WI38 (cell line): ENCODE measurements around the gene IGF2BP3.

Experiments used
- H3K4me3 ChIP-seq: 2 replicates; pipeline ENCODE4 v1.5.1; 2011; ENCODE audit warnings: low read depth, mild to moderate bottlenecking, control low read depth, low read length
- TF ChIP-seq, protein P1 (sequence below): IDR thresholded peaks from 2 replicates; pipeline ENCODE4 v1.5.1; 2012; ENCODE audit warnings: low read depth, mild to moderate bottlenecking, control low read depth, low read length

Gene IGF2BP3

DNA sequence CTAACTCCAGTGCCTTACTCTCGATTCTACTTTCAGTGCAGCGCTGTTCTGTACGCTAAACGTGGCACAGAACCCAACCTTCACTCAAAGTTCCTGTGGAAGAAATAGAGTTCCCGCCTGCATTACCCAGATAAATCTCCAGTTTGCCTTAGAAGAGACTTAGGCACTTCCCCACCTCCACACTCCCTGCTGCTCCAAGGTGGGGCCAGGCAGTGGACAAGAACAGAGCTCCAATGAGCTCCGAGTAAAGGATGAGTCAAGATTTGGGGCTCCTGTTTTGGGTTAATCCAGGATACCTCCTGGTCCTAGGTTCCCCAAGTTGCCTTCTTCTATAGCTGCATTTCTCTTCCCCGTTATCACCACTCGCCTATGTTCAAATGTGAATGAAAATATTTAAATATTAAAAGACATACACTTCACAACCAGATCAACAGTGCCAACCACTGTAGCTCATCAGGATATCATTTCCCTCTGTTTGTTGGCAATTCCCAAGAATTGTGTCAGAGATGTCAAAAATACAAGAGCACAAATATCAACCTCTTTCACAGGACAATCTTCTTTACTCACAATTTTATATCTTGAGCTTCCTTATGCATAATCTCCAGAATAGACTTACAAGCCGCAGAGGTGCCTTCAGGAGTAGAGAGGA, 123.1 kb downstream of the IGF2BP3 start:
- TF ChIP-seq, protein P1, sequence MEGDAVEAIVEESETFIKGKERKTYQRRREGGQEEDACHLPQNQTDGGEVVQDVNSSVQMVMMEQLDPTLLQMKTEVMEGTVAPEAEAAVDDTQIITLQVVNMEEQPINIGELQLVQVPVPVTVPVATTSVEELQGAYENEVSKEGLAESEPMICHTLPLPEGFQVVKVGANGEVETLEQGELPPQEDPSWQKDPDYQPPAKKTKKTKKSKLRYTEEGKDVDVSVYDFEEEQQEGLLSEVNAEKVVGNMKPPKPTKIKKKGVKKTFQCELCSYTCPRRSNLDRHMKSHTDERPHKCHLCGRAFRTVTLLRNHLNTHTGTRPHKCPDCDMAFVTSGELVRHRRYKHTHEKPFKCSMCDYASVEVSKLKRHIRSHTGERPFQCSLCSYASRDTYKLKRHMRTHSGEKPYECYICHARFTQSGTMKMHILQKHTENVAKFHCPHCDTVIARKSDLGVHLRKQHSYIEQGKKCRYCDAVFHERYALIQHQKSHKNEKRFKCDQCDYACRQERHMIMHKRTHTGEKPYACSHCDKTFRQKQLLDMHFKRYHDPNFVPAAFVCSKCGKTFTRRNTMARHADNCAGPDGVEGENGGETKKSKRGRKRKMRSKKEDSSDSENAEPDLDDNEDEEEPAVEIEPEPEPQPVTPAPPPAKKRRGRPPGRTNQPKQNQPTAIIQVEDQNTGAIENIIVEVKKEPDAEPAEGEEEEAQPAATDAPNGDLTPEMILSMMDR: no peak
- peak overlapping the region; percentile 59 for H3K4me3 ChIP-seq

DNA sequence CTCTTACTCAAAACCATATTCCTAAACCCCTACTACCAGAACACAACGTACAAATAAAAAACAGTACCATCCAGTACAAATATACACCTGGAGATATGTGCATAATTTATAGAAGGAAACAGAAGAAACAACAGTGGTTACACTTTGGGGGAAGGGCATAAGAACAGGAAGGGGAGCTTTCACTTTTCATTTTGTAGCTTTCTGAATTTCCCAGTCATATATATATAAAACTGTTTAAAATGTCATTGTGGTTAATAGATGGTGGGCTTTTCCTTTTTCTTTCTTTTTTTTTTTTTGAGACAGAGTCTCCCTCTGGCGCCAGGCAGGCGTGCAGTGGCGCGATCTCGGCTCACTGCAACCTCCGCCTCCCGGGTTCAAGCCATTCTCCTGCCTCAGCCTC, 124.0 kb downstream of the IGF2BP3 start:
- H3K4me3 ChIP-seq: peak overlapping the region; percentile 59
- TF ChIP-seq, protein P1: no peak

DNA sequence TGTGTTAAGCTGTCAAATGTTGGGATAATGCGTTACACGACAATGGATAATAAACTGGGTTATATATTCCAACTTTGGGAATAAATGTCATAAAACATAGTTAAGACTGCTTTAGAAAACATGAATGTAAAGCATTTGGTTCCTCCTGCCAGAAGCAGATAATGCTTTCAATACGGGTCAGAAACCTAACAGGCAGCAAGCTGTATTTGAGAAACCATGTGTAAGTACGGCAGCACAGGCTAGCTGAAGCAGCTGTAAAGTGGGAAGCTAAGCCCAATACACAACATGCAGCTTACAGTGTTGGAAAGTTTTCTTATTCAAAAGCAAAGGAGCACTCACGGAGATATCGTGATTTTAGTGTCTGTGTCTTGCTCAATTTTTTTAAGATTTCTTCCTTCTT, 124.7 kb downstream of the IGF2BP3 start:
- TF ChIP-seq, protein P1: no peak
- no peak overlapping the region for H3K4me3 ChIP-seq

DNA sequence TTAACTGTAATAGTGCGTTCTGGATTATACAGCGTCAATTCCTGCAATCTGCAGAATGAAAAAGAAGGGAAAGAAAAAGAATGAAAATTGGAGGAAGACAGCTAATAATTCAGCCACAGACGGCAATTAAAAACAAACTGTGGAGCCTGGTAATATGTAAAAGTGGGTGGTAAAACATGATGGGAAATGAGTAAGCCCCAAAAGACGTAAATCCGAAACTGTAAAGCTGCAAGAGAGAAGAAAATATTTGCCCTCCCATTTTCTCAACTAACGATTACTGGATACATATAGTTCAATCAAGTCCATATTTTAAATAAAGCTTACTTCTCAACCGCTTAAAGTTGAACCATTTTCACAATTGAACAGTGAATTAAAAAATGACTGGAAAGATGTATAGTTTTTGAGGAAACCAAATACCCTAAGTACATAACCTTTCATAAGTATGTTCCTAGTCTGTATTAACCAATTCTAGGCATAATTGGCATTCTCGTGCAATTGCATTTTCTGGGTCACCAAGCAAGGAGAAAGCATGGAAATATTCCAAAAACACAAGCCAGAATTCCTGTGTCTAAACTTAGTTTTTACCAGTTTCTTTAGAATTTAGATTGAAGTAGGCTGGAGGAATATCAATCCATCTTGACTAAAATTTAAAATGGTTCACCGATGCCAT, 126.3 kb downstream of the IGF2BP3 start:
- TF ChIP-seq, protein P1: no peak
- no peak overlapping the region for H3K4me3 ChIP-seq

DNA sequence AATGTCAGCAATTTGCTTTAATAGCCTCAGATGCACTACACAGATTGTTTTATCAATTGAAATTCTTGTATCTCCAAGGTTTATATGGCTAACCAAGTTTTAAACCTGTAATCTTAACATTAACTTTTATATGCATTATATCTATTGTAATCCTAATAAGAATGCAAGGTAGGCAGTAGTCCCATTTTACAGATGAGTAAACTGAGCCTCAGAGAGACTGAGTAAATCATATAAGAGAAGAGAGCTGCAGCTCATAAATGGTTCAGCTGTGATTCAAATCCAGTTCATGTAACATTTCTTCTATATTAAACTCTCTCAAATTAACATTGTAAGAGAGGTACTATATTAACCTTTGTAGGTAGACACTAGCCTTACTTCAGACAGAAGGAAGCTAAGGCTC, 127.2 kb downstream of the IGF2BP3 start:
- TF ChIP-seq, protein P1: no peak
- H3K4me3 ChIP-seq: no peak overlapping the region

DNA sequence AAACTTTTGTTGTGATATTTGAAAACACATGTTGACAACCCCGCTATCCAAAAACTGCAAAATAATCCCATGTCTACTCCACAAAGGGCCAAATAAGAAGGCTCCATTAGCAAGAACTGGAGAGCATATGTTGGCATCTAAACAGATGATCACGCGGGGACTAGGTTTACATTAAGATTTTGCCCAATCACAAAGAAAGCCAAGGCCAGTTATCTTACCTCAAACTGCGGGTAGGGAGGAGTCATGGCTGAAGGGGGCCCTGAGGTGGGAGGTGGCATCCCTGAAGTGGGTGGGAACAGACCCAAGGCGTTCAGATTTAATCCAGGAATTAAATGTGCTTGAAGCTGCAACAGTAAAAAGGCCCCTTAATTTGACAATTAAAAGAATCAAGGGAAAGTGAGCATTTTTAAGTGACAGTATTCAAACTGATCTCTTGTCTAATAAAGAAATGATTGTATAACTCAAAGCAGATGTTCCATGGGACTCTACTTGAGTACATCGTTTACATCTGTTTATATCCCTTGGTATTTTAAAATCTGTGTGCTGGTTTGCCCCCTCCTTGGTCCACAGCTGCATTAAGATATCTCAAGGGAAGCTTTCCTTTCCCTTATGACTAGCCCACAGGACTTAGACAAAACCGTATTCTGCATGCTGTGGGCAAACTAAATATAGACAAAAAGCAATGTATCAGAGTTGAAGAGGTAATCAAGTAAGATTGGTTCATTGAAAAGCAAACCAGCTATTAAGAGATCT, 128.3 kb downstream of the IGF2BP3 start:
- H3K4me3 ChIP-seq: no peak overlapping the region
- TF ChIP-seq, protein P1: no peak

DNA sequence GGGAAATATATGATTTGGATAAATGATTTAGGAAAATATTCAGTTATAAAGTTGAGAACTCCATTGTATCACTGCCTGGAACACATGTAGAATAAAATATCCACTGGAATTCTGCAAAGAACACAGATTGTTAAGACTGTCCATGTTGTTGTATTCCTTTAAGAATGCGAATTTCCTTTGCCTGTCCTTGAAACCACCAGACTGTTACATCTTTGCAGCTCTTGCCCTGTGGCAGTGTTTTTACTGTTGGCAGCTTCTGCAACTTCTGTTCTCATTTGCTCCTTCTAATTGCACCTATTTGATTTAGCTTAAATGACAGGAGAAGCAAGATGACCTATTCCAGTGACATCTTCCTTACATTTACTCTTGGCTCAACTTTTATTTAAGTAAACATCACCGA, 131.4 kb downstream of the IGF2BP3 start:
- TF ChIP-seq, protein P1: no peak
- no peak overlapping the region for H3K4me3 ChIP-seq
